Peyer's patch (tissue), 4 donors: Measurements from ENCODE around the gene ZW10. TPM values are rescaled to one million over a fixed set of nuclear protein-coding genes. Genes with fewer than 3 reads are reported as not detected.

Experiments used
- DNase-seq, 3 donors: peaks; one replicate each; pipeline ENCODE4 v3.0.0-alpha.2; 2017 to 2019
- H3K27ac ChIP-seq, 4 donors: fragments of 200-600 bp; sonication (generic); one replicate each; pipeline ENCODE4 v1.5.1; 2016 to 2019
- H3K27me3 ChIP-seq, 2 donors: fragments of 200-600 bp; sonication (generic); one replicate each; pipeline ENCODE4 v1.5.1; 2019
- H3K36me3 ChIP-seq, 3 donors: fragments of 200-600 bp; sonication (generic); one replicate each; pipeline ENCODE4 v1.5.1; 2016 to 2019
- H3K4me1 ChIP-seq, 4 donors: fragments of 200-600 bp; sonication (generic); one replicate each; pipeline ENCODE4 v1.5.1; 2016 to 2019
- H3K4me3 ChIP-seq, 4 donors: fragments of 200-600 bp; sonication (generic); 1 replicate in 3 of 4; 2 replicates in 1 of 4; pipeline ENCODE4 v1.5.1; 2016 to 2019; ENCODE audit warnings: mild to moderate bottlenecking in 1 of 4
- H3K9me3 ChIP-seq, 4 donors: fragments of 200-600 bp; sonication (generic); one replicate each; pipeline ENCODE4 v1.5.1; 2016 to 2019; ENCODE audit warnings: mild to moderate bottlenecking in 1 of 4
- POLR2A ChIP-seq, 2 donors: fragments of 450-650 bp; IDR thresholded peaks; one replicate each; pipeline ENCODE4 v1.5.1; 2017; ENCODE audit warnings: antibody characterized with exemption in 2 of 2, mild to moderate bottlenecking in 2 of 2, moderate library complexity in 2 of 2
- total RNA-seq, 4 donors: library from RNA; depleted of rRNA; stranded (reverse); fragments of >200 nt; gene quantifications; one replicate each; pipeline ENCODE4 v1.1.0, GENCODE V29; 2016
- TF ChIP-seq, protein P1 (sequence below), 6 experiments: fragments of 450-650 bp in 4 of 6; fragments of 200-600 bp in 2 of 6; sonication (generic) in 1 of 6; IDR thresholded peaks; one replicate each; pipeline ENCODE4 v1.5.1; 2017 to 2019; ENCODE audit warnings: antibody characterized with exemption in 6 of 6, mild to moderate bottlenecking in 3 of 6, moderate library complexity in 1 of 6

Gene ZW10
- total RNA-seq, 4 donors from 2014 or later: 8.7 to 25.6 (median 9.7) TPM

- no peaks in the 10 kb centered on the region for H3K9me3 ChIP-seq
- H3K27ac ChIP-seq: no peak overlapping the region
- no peaks in the 10 kb centered on the region for H3K36me3 ChIP-seq
- H3K27me3 ChIP-seq: no peaks in the 10 kb centered on the region
- no peak for TF ChIP-seq POLR2A (IDR thresholded peaks at IDR 0.05)
- TF ChIP-seq, protein P1, sequence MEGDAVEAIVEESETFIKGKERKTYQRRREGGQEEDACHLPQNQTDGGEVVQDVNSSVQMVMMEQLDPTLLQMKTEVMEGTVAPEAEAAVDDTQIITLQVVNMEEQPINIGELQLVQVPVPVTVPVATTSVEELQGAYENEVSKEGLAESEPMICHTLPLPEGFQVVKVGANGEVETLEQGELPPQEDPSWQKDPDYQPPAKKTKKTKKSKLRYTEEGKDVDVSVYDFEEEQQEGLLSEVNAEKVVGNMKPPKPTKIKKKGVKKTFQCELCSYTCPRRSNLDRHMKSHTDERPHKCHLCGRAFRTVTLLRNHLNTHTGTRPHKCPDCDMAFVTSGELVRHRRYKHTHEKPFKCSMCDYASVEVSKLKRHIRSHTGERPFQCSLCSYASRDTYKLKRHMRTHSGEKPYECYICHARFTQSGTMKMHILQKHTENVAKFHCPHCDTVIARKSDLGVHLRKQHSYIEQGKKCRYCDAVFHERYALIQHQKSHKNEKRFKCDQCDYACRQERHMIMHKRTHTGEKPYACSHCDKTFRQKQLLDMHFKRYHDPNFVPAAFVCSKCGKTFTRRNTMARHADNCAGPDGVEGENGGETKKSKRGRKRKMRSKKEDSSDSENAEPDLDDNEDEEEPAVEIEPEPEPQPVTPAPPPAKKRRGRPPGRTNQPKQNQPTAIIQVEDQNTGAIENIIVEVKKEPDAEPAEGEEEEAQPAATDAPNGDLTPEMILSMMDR (IDR thresholded peaks at IDR 0.05): no peak
- H3K4me1 ChIP-seq: no peaks in the 10 kb centered on the region
- no peak overlapping the region for H3K4me3 ChIP-seq
- DNase-seq: no peak
Measured at GRCh38 chr11:113782134-113782533, 8.6 kb upstream of the ZW10 start.

GRCh38 chr11:113781682-113782081 lies 8.2 kb upstream of the ZW10 start:
- no peak for DNase-seq
- H3K27ac ChIP-seq: no peak overlapping the region
- H3K4me1 ChIP-seq: no peaks in the 10 kb centered on the region
- no peaks in the 10 kb centered on the region for H3K27me3 ChIP-seq
- no peak overlapping the region for H3K4me3 ChIP-seq
- no peaks in the 10 kb centered on the region for H3K9me3 ChIP-seq
- H3K36me3 ChIP-seq: no peaks in the 10 kb centered on the region
- TF ChIP-seq POLR2A (IDR thresholded peaks at IDR 0.05): no peak
- TF ChIP-seq, protein P1 (IDR thresholded peaks at IDR 0.05): no peak

DNA sequence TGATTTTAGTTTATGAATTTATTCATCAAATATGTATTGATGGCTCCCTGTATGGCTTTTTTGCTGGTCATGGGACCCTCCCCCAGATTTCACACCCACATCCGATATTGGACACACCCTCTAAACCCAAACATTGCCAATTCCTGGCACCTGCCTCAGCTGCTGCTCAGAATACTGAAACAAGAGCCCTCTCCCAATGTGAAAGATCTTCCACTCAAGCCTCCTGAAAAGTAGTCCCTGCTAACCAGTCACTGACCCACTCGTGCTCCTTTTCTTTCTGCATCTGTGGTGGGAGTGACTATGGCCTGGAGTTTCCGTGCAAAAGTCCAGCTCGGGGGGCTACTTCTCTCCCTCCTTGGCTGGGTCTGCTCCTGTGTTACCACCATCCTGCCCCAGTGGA lies 6.0 kb upstream of the ZW10 start, which contains the start of gene CLDN25:
TSS of gene CLDN25 (plus strand) at position 301 of the 400 bp plus-strand sequence. CDS start at position 301, 0 bp downstream.
- H3K4me1 ChIP-seq: no peaks in the 10 kb centered on the region
- TF ChIP-seq, protein P1 (IDR thresholded peaks at IDR 0.05): no peak
- TF ChIP-seq POLR2A (IDR thresholded peaks at IDR 0.05): no peak
- no peak for DNase-seq
- H3K27ac ChIP-seq: no peak within 1 kb of the TSS
- no peaks in the 10 kb centered on the region for H3K27me3 ChIP-seq
- no peaks in the 10 kb centered on the region for H3K36me3 ChIP-seq
- H3K4me3 ChIP-seq: no peak within 1 kb of the TSS
- no peaks in the 10 kb centered on the region for H3K9me3 ChIP-seq

- Histone ChIP-seq H3K36me3 (no peaks in the 10 kb centered on the region), H3K4me1 (no peaks in the 10 kb centered on the region), H3K27me3 (no peaks in the 10 kb centered on the region), H3K9me3 (no peaks in the 10 kb centered on the region), H3K27ac (no peak overlapping the region), H3K4me3 (no peak overlapping the region)
- no peak for DNase-seq
- TF ChIP-seq, protein P1 (IDR thresholded peaks at IDR 0.05): no peak
- no peak for TF ChIP-seq POLR2A (IDR thresholded peaks at IDR 0.05)
Measured at GRCh38 chr11:113778111-113778910, 4.8 kb upstream of the ZW10 start.

DNA sequence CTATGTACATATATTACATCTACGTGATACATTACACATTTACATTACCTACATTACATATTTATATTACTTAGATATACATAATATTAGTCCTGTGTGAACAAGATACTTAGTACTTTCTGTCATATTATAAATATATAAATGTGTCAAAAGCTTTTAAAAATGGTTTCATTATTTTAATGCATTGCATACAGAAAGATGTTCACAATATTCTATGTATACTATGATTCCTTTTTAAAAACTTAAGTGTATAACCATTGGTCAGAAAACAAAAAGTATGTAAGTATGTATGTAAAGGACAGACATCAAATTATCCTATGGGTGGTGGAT lies 647 bp upstream of the ZW10 start:
- Histone ChIP-seq H3K36me3 (peaks cover 0 to 3% (median 0%) of the 10 kb centered on the region in 3 donors), H3K4me1 (peaks cover 0 to 12% (median 0%) of the 10 kb centered on the region in 4 donors), H3K4me3 (peak overlapping the region; percentile 60 to 74 (median 66)), H3K27me3 (no peaks in the 10 kb centered on the region), H3K27ac (peak overlapping the region in 3 of 4 donors; percentile 66 to 76 (median 75)), H3K9me3 (no peaks in the 10 kb centered on the region)
- TF ChIP-seq, protein P1 (IDR thresholded peaks at IDR 0.05): no peak
- TF ChIP-seq POLR2A (IDR thresholded peaks at IDR 0.05): no peak
- no peak for DNase-seq
